Measurements from ENCODE around the gene RPA4. TPM values are rescaled to one million over a fixed set of nuclear protein-coding genes. Genes with fewer than 3 reads are reported as not detected.
A peak's percentile ranks its signal among the peaks of the same experiment; 100 is the strongest.
"Not testable (repeated sequence)": the region's sequence is repeated elsewhere in the genome, so short reads cannot be mapped to it uniquely, and the experiment has no call there.

Gene RPA4
- total RNA-seq, 2 experiments from 2014 or later, result 1.8 to 1.9 TPM

GRCh38 chrX:96846841-96847240, 36.9 kb upstream of the RPA4 start:
- POLR2A ChIA-PET, result no interaction called here
- BruUV-seq (replicated peaks), result no TSS peak

GRCh38 chrX:96859422-96859821, 24.3 kb upstream of the RPA4 start:
- peaks cover 14% of the 10 kb centered on the region for H3K4me1 ChIP-seq (ENCODE audit: insufficient read depth, low read length, poor library complexity, severe bottlenecking)
- DNase-seq (ENCODE audit: low spot score); H4K20me1 ChIP-seq (ENCODE audit: insufficient read depth, low read length); H3K4me2 ChIP-seq (ENCODE audit: low read length); intact Hi-C loops (cut with micrococcal nuclease; ENCODE audit: unreplicated experiment); H3K36me3 ChIP-seq (ENCODE audit: insufficient read depth, low read length); CTCF ChIA-PET (ENCODE audit: unreplicated experiment); H3K4me3 ChIP-seq (ENCODE audit: low read depth, low read length, poor library complexity, severe bottlenecking); BruUV-seq (replicated peaks); H3K9me3 ChIP-seq (ENCODE audit: low read length); H3K9me2 ChIP-seq (ENCODE audit: insufficient read depth, low read length); H3K27ac ChIP-seq (ENCODE audit: low read depth, low read length, poor library complexity, severe bottlenecking); H2AFZ ChIP-seq (ENCODE audit: low read length); POLR2A ChIA-PET; H3K79me2 ChIP-seq (ENCODE audit: insufficient read depth, low read depth, low read length): not testable (repeated sequence)

More at GRCh38 chrX:96846841-96847240, 36.9 kb upstream of the RPA4 start:
- H3K9me3 ChIP-seq (ENCODE audit: low read length), result no peaks in the 10 kb centered on the region
- no peaks in the 10 kb centered on the region for H3K36me3 ChIP-seq (ENCODE audit: insufficient read depth, low read length)
- DNase-seq (ENCODE audit: low spot score), result no peak
- TF ChIP-seq CTCF (conservative IDR thresholded peaks at IDR 0.05; ENCODE audit: low read length), result no peak
- TF ChIP-seq EZH2phosphoT487 (IDR thresholded peaks at IDR 0.05; ENCODE audit: borderline replicate concordance, low read depth, low read length), result no peak
- intact Hi-C loops (cut with micrococcal nuclease; ENCODE audit: unreplicated experiment), result no loop called here
- H3K4me1 ChIP-seq (ENCODE audit: insufficient read depth, low read length, poor library complexity, severe bottlenecking), result no peaks in the 10 kb centered on the region
- H3K9me2 ChIP-seq (ENCODE audit: insufficient read depth, low read length), result no peaks in the 10 kb centered on the region
- H3K4me2 ChIP-seq (ENCODE audit: low read length), result no peak overlapping the region
- H4K20me1 ChIP-seq (ENCODE audit: insufficient read depth, low read length), result no peaks in the 10 kb centered on the region
- H2AFZ ChIP-seq (ENCODE audit: low read length), result no peak overlapping the region
- CTCF ChIA-PET (ENCODE audit: unreplicated experiment), result no interaction called here
- H3K27ac ChIP-seq (ENCODE audit: low read depth, low read length, poor library complexity, severe bottlenecking), result no peak overlapping the region
- no peak overlapping the region for H3K4me3 ChIP-seq (ENCODE audit: low read depth, low read length, poor library complexity, severe bottlenecking)
- H3K79me2 ChIP-seq (ENCODE audit: insufficient read depth, low read depth, low read length), result no peaks in the 10 kb centered on the region

GRCh38 chrX:96861218-96861617, 22.5 kb upstream of the RPA4 start:
- Histone ChIP-seq H4K20me1 (ENCODE audit: insufficient read depth, low read length) (no peaks in the 10 kb centered on the region), H2AFZ (ENCODE audit: low read length) (no peak overlapping the region), H3K9me2 (ENCODE audit: insufficient read depth, low read length) (no peaks in the 10 kb centered on the region), H3K9me3 (ENCODE audit: low read length) (no peaks in the 10 kb centered on the region), H3K4me3 (ENCODE audit: low read depth, low read length, poor library complexity, severe bottlenecking) (no peak overlapping the region), H3K4me1 (ENCODE audit: insufficient read depth, low read length, poor library complexity, severe bottlenecking) (peaks cover 14% of the 10 kb centered on the region), H3K4me2 (ENCODE audit: low read length) (peak overlapping the region; percentile 48), H3K36me3 (ENCODE audit: insufficient read depth, low read length) (no peaks in the 10 kb centered on the region), H3K27ac (ENCODE audit: low read depth, low read length, poor library complexity, severe bottlenecking) (no peak overlapping the region), H3K79me2 (ENCODE audit: insufficient read depth, low read depth, low read length) (no peaks in the 10 kb centered on the region)
- ChIA-PET CTCF (ENCODE audit: unreplicated experiment) (no interaction called here), POLR2A (interaction anchor here (1.1 kb wide), 1 partner anchor 37 kb away, joined by 3 read pairs; no protein-coding TSS in a partner anchor)
- TF ChIP-seq EZH2phosphoT487 (IDR thresholded peaks at IDR 0.05; ENCODE audit: borderline replicate concordance, low read depth, low read length), result no peak
- no peak for TF ChIP-seq CTCF (conservative IDR thresholded peaks at IDR 0.05; ENCODE audit: low read length)
- peak; percentile 7 for DNase-seq (ENCODE audit: low spot score)
- BruUV-seq (replicated peaks), result no TSS peak
- intact Hi-C loops (cut with micrococcal nuclease; ENCODE audit: unreplicated experiment), result no loop called here

Data from OCI-LY7 (cell line).